Large intestine (tissue), 3 donors: ENCODE measurements around the gene DFFA. TPM values are rescaled to one million over a fixed set of nuclear protein-coding genes. Genes with fewer than 3 reads are reported as not detected.

Experiments
- DNase-seq, 2 donors: peaks; one replicate each; pipeline versions ENCODE4 v3.0.0 to v3.0.0-alpha.2; 2013
- H3K27ac ChIP-seq: one replicate; pipeline ENCODE4 v1.5.1; 2013; ENCODE audit warnings: low read length
- H3K27me3 ChIP-seq: 2 replicates; pipeline ENCODE4 v1.6.1; 2013; ENCODE audit warnings: low read length; ENCODE audit not compliant: control insufficient read depth, insufficient read depth
- H3K36me3 ChIP-seq: 2 replicates; pipeline ENCODE4 v1.6.1; 2013; ENCODE audit warnings: low read length; ENCODE audit not compliant: control insufficient read depth, insufficient read depth
- H3K4me1 ChIP-seq: one replicate; pipeline ENCODE4 v1.6.1; 2013; ENCODE audit warnings: low read length; ENCODE audit not compliant: control insufficient read depth, insufficient read depth
- H3K4me3 ChIP-seq: one replicate; pipeline ENCODE4 v1.5.1; 2013; ENCODE audit warnings: low read length
- H3K9me3 ChIP-seq: one replicate; pipeline ENCODE4 v1.6.1; 2013; ENCODE audit warnings: mild to moderate bottlenecking, low read depth, low read length, moderate library complexity; ENCODE audit not compliant: control insufficient read depth
- WGBS: methylation state at CpG from one replicate; pipeline ENCODE4 v1.1.5; 2013; ENCODE audit warnings: low lambda C conversion rate; ENCODE audit not compliant: insufficient coverage; 5-methylcytosine and 5-hydroxymethylcytosine counted together
- polyA plus RNA-seq: library from polyadenylated mRNA; unstranded; fragments of 120-200 nt; gene quantifications from one replicate; pipeline ENCODE4 v1.2.1, GENCODE V29; 2013

DFFA gene
- polyA plus RNA-seq, 1 donor = 29.3 TPM

- no peaks in the 10 kb centered on the region for H3K27me3 ChIP-seq
- no peaks in the 10 kb centered on the region for H3K36me3 ChIP-seq
- H3K4me1 ChIP-seq = peaks cover 25% of the 10 kb centered on the region
- H3K4me3 ChIP-seq = no peak overlapping the region
- no peaks in the 10 kb centered on the region for H3K9me3 ChIP-seq
- DNase-seq = no peak
- WGBS = 100% methylated on average over 1 of the region's 10 CpGs
- no peak overlapping the region for H3K27ac ChIP-seq
Observed at GRCh38 chr1:10515301-10515975, 43.1 kb upstream of the DFFA start.

GRCh38 chr1:10514490-10515235 is 42.3 kb upstream of the DFFA start:
- no peaks in the 10 kb centered on the region for H3K9me3 ChIP-seq
- DNase-seq = no peak
- no peak overlapping the region for H3K27ac ChIP-seq
- H3K36me3 ChIP-seq = no peaks in the 10 kb centered on the region
- H3K4me3 ChIP-seq = no peak overlapping the region
- H3K4me1 ChIP-seq = peaks cover 30% of the 10 kb centered on the region
- no CpG with 5 or more reads among the region's 8 CpGs for WGBS
- H3K27me3 ChIP-seq = no peaks in the 10 kb centered on the region

GRCh38 chr1:10513199-10513598 is 40.9 kb upstream of the DFFA start:
- Histone ChIP-seq H3K27ac (no peak overlapping the region), H3K9me3 (no peaks in the 10 kb centered on the region), H3K27me3 (no peaks in the 10 kb centered on the region), H3K4me3 (no peak overlapping the region), H3K4me1 (peaks cover 25% of the 10 kb centered on the region), H3K36me3 (no peaks in the 10 kb centered on the region)
- DNase-seq = no peak
- no CpG with 5 or more reads among the region's 5 CpGs for WGBS

- no CpG with 5 or more reads among the region's 3 CpGs for WGBS
- Histone ChIP-seq H3K4me1 (peaks cover 31% of the 10 kb centered on the region), H3K9me3 (no peaks in the 10 kb centered on the region), H3K27ac (no peak overlapping the region), H3K36me3 (no peaks in the 10 kb centered on the region), H3K4me3 (no peak overlapping the region), H3K27me3 (no peaks in the 10 kb centered on the region)
- DNase-seq = peak in 1 of 2 donors; percentile 46
Observed at GRCh38 chr1:10511494-10511885, 39.2 kb upstream of the DFFA start.

- Histone ChIP-seq H3K36me3 (no peaks in the 10 kb centered on the region), H3K9me3 (no peaks in the 10 kb centered on the region), H3K4me3 (no peak overlapping the region), H3K27me3 (no peaks in the 10 kb centered on the region), H3K4me1 (peaks cover 35% of the 10 kb centered on the region), H3K27ac (no peak overlapping the region)
- WGBS = 80% methylated on average over 1 of the region's 12 CpGs
- DNase-seq = no peak
Observed at GRCh38 chr1:10510520-10511493, 38.5 kb upstream of the DFFA start.

GRCh38 chr1:10509809-10510509 is 37.6 kb upstream of the DFFA start:
- H3K27me3 ChIP-seq = no peaks in the 10 kb centered on the region
- WGBS = 69% methylated on average over 5 of the region's 6 CpGs
- H3K9me3 ChIP-seq = no peaks in the 10 kb centered on the region
- no peak overlapping the region for H3K27ac ChIP-seq
- peaks cover 35% of the 10 kb centered on the region for H3K4me1 ChIP-seq
- no peak for DNase-seq
- no peak overlapping the region for H3K4me3 ChIP-seq
- H3K36me3 ChIP-seq = no peaks in the 10 kb centered on the region

- H3K4me1 ChIP-seq = peaks cover 39% of the 10 kb centered on the region
- DNase-seq = no peak
- no CpG with 5 or more reads among the region's 3 CpGs for WGBS
- H3K27ac ChIP-seq = no peak overlapping the region
- H3K4me3 ChIP-seq = no peak overlapping the region
- no peaks in the 10 kb centered on the region for H3K36me3 ChIP-seq
- no peaks in the 10 kb centered on the region for H3K9me3 ChIP-seq
- no peaks in the 10 kb centered on the region for H3K27me3 ChIP-seq
Observed at GRCh38 chr1:10508511-10508951, 36.2 kb upstream of the DFFA start.

GRCh38 chr1:10507111-10507879 is 35.0 kb upstream of the DFFA start:
- Histone ChIP-seq H3K27me3 (no peaks in the 10 kb centered on the region), H3K4me3 (no peak overlapping the region), H3K4me1 (peaks cover 42% of the 10 kb centered on the region), H3K9me3 (no peaks in the 10 kb centered on the region), H3K36me3 (no peaks in the 10 kb centered on the region), H3K27ac (peak overlapping the region; percentile 22)
- DNase-seq = peak; percentile 62 to 80
- no CpG with 5 or more reads among the region's 17 CpGs for WGBS

- DNase-seq = no peak
- peaks cover 39% of the 10 kb centered on the region for H3K4me1 ChIP-seq
- H3K36me3 ChIP-seq = no peaks in the 10 kb centered on the region
- H3K27ac ChIP-seq = peak overlapping the region; percentile 22
- no peaks in the 10 kb centered on the region for H3K27me3 ChIP-seq
- WGBS = 60% methylated on average over 1 of the region's 4 CpGs
- no peak overlapping the region for H3K4me3 ChIP-seq
- H3K9me3 ChIP-seq = no peaks in the 10 kb centered on the region
Observed at GRCh38 chr1:10506677-10507047, 34.3 kb upstream of the DFFA start.
